NCI-H2196 treated with DMSO at 0.1 percent for 48 hours (cell line): Measurements from ENCODE around the gene COPRS.
"Not testable (repeated sequence)": the region's sequence is repeated elsewhere in the genome, so short reads cannot be mapped to it uniquely, and the experiment has no call there.

Source experiments
- DNase-seq: peaks from one replicate; lab custom pipeline; 2025; ENCODE audit not compliant: unreplicated experiment; lab: John Stamatoyannopoulos, UW

The COPRS gene

DNA sequence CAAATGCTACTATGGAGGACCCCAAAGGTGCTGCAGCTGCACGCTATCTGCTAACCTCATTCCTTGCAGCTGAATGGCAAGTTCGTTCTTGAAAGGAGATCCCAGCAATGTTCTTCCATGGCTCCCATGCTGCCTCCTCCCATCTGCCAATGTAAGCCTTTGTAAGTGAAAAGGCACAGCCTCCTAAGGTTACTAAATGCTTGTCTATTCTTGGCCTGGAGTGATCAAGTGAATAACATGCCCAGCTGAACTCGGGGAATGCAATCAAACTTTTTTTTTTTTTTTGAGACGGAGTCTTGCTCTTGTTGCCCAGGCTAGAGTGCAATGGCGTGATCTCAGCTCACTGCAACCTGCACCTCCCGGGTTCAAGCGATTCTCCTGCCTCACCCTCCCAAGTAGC lies 49.2 kb downstream of the COPRS start:
- not testable (repeated sequence) for DNase-seq

DNA sequence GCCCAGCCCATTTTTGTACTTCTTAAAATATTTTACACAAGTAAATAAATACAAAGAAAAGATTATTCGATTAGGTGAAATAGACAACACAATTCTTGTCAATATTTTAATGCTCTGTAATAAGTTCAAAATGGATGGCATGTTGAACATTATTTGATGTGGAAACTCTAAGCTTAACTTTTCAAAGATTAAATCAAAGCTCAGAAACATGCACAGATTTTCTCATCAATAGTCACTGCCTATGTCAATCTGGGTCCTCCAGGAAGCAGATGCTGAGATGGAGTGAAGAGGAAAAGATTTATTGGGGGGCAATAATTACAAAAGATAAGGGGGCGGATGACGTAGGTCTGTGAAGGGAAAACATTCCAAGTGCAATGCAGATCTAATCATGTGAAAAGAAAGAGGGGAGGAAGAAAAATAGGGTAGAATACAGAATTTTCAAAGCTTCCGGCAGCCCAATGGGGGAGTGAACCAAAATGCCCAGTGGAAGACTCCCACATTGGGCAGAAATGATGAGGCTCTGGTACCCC lies 50.5 kb downstream of the COPRS start:
- DNase-seq, result no peak

DNA sequence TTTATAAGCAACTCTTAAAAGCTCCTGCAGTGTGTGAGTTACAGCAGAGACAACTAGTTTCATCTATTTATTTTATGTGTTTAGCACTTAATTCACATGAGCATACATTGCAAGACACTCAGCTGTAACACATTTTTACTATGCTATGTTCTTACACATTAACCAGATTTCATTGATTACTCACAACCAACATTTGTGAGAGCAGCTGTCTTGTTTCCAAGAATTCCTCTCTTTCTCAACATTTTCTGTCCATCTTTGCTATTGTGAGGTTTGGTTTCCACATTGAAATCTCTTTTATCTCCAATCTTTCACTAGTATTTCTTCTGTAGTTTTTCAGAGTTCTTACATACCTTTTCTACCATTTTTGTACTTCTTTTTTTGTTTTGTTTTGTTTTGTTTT lies 51.2 kb downstream of the COPRS start:
- DNase-seq, result no peak

DNA sequence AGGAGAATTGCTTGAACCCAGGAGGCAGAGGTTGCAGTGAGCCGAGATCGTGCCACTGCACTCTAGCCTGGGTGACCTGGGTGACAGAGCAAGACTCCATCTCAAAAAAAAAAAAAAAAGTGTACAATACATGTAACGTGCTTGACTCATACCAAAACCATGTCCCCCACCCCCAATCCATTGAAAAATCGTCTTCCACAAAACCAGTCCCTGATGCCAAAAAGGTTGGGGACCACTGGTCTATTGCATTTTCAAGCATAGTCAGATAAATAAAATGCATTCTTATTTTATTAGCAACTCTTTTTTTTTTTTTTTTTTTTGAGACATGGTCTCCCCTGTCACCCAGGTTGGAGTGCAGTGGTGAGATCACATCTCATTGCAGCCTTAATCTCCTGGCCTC lies 52.1 kb downstream of the COPRS start:
- no peak for DNase-seq

DNA sequence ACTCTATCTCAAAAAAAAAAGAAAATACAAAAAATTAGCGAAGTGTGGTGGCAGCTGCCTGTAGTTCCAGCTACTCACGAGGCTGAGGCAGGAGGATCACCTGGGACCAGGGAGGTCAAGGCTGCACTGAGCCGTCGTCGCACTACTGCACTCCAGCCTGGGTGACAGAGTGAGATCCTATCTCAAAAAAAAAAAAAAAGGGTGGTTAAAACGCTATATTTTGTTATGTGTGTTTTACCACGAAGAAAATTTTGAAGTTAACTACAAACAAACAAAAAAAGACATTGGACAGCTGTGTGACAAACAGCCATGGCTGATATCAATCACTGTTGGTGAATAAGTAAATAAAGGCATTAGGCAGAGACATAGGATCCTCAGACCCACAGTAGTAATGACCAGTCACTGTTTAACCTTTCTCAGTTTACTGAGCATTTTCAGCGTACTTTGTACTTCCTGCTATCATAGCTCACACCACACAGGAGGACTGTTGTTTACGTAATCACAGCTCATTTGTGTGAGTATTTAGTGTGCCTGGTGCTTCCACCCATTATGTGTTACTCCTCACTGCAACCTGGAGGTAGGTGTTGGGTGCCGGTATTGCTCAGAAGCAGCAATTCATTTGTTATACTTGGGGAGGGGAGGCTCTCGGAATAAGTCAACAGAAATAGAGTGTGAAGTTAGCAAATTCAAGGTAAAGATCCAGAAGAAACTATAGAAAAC lies 55.4 kb downstream of the COPRS start:
- no peak for DNase-seq

DNA sequence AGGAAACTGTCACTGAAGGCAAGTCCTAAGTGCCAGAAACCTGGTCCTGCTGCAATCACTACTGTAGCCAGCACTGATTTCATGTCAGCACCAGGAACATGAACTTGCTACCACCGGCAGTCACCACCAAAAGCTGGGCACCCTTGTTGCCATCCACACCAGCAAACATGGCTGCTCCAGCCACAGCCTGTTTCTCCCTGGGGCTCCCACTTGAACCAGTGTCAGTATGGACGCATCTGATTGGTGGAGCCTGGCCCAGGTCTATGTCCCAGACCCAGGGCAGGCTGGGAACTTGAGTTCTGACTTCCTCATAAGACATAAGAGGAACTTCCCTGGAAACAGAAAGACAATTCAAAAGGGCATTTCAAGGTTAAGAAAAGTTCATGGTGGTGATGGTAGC lies 56.5 kb downstream of the COPRS start:
- DNase-seq, result no peak
